Trophoblast cell (in vitro differentiated cells and primary cell): ENCODE measurements around the gene TMEM120B.

Experiments used
- DNase-seq, 2 donors: peaks; one replicate each; pipeline ENCODE4 v3.0.0-alpha.2; 2016
- H2AFZ ChIP-seq: 2 replicates; pipeline ENCODE4 v1.6.1; 2013; ENCODE audit warnings: low read length, moderate library complexity, mild to moderate bottlenecking; ENCODE audit not compliant: insufficient read depth, poor library complexity
- H2AK5ac ChIP-seq: 2 replicates; pipeline ENCODE4 v1.6.1; 2013; ENCODE audit warnings: mild to moderate bottlenecking, low read length
- H2BK120ac ChIP-seq: 2 replicates; pipeline ENCODE4 v1.6.1; 2013; ENCODE audit warnings: low read length, mild to moderate bottlenecking, moderate library complexity; ENCODE audit not compliant: insufficient read depth, poor library complexity
- H2BK12ac ChIP-seq: 2 replicates; pipeline ENCODE4 v1.6.1; 2013; ENCODE audit warnings: mild to moderate bottlenecking, low read length, moderate library complexity
- H2BK5ac ChIP-seq: 2 replicates; pipeline ENCODE4 v1.6.1; 2013; ENCODE audit warnings: low read length, low read depth, moderate library complexity, mild to moderate bottlenecking; ENCODE audit not compliant: poor library complexity
- H3K14ac ChIP-seq: 2 replicates; pipeline ENCODE4 v1.6.1; 2013; ENCODE audit warnings: mild to moderate bottlenecking, low read length
- H3K18ac ChIP-seq: 2 replicates; pipeline ENCODE4 v1.6.1; 2013; ENCODE audit warnings: mild to moderate bottlenecking, low read length
- H3K23ac ChIP-seq: 2 replicates; pipeline ENCODE4 v1.6.1; 2013; ENCODE audit warnings: low read length
- H3K27ac ChIP-seq: 2 replicates; pipeline ENCODE4 v1.5.1; 2013; ENCODE audit warnings: low read depth, mild to moderate bottlenecking, inconsistent platforms, low read length, moderate library complexity
- H3K27me3 ChIP-seq: 2 replicates; pipeline ENCODE4 v1.6.1; 2013; ENCODE audit warnings: inconsistent platforms, mild to moderate bottlenecking, low read length, moderate library complexity; ENCODE audit not compliant: insufficient read depth
- H3K36me3 ChIP-seq, 2 experiments: 1 replicate in 1 of 2; 2 replicates in 1 of 2; pipeline ENCODE4 v1.6.1; 2013; ENCODE audit warnings: low read length in 2 of 2, mild to moderate bottlenecking in 2 of 2, moderate library complexity in 1 of 2; ENCODE audit not compliant: insufficient read depth in 2 of 2, control insufficient read depth in 1 of 2
- H3K4ac ChIP-seq: 2 replicates; pipeline ENCODE4 v1.6.1; 2013; ENCODE audit warnings: low read depth, mild to moderate bottlenecking, low read length, moderate library complexity
- H3K4me1 ChIP-seq, 2 experiments: 1 replicate in 1 of 2; 2 replicates in 1 of 2; pipeline ENCODE4 v1.6.1; 2013; ENCODE audit warnings: low read length in 2 of 2, mild to moderate bottlenecking in 2 of 2, moderate library complexity in 1 of 2; ENCODE audit not compliant: insufficient read depth in 2 of 2, control insufficient read depth in 1 of 2
- H3K4me2 ChIP-seq: 2 replicates; pipeline ENCODE4 v1.6.1; 2013; ENCODE audit warnings: inconsistent platforms, mild to moderate bottlenecking, low read length, moderate library complexity
- H3K4me3 ChIP-seq: 2 replicates; pipeline ENCODE4 v1.5.1; 2013; ENCODE audit warnings: mild to moderate bottlenecking, low read depth, low read length, inconsistent platforms
- H3K79me1 ChIP-seq: one replicate; pipeline ENCODE4 v1.6.1; 2013; ENCODE audit warnings: low read length
- H3K79me2 ChIP-seq: 2 replicates; pipeline ENCODE4 v1.6.1; 2013; ENCODE audit warnings: low read length, mild to moderate bottlenecking; ENCODE audit not compliant: control insufficient read depth, insufficient read depth, poor library complexity
- H3K9ac ChIP-seq: 2 replicates; pipeline ENCODE4 v1.6.1; 2013; ENCODE audit warnings: mild to moderate bottlenecking, low read length
- H3K9me3 ChIP-seq: 2 replicates; pipeline ENCODE4 v1.6.1; 2013; ENCODE audit warnings: low read depth, mild to moderate bottlenecking, control low read depth, inconsistent platforms, low read length; ENCODE audit not compliant: insufficient read depth
- H4K12ac ChIP-seq: 2 replicates; pipeline ENCODE4 v1.6.1; 2013; ENCODE audit warnings: low read depth, mild to moderate bottlenecking, low read length, moderate library complexity
- H4K8ac ChIP-seq: 2 replicates; pipeline ENCODE4 v1.6.1; 2013; ENCODE audit warnings: low read depth, mild to moderate bottlenecking, low read length, moderate library complexity
- H4K91ac ChIP-seq: one replicate; pipeline ENCODE4 v1.6.1; 2013; ENCODE audit warnings: low read depth, mild to moderate bottlenecking, low read length, moderate library complexity
- WGBS: extraction: QIAGEN DNeasy Blood & Tissue Kit; methylation state at CpG from one replicate; pipeline ENCODE4 v1.1.7; 2013; ENCODE audit warnings: missing lambda C conversion rate; ENCODE audit not compliant: insufficient read length, insufficient coverage; ENCODE audit errors: extremely low coverage; 5-methylcytosine and 5-hydroxymethylcytosine counted together

TMEM120B gene

GRCh38 chr12:121748571-121749265 is 36.2 kb downstream of the TMEM120B start:
- no peak overlapping the region for H2BK5ac ChIP-seq
- H4K91ac ChIP-seq: no peak overlapping the region
- H2BK120ac ChIP-seq: no peak overlapping the region
- no peak overlapping the region for H3K4me2 ChIP-seq
- WGBS: no CpG with 5 or more reads among the region's 17 CpGs
- H2AFZ ChIP-seq: no peak overlapping the region
- peaks cover 15 to 17% of the 10 kb centered on the region in 2 experiments for H3K36me3 ChIP-seq
- no peak overlapping the region for H3K4ac ChIP-seq
- no peak overlapping the region for H3K18ac ChIP-seq
- peak overlapping the region; percentile 22 for H3K27ac ChIP-seq
- no peaks in the 10 kb centered on the region for H3K79me2 ChIP-seq
- H3K27me3 ChIP-seq: no peaks in the 10 kb centered on the region
- H3K4me3 ChIP-seq: no peak overlapping the region
- no peak overlapping the region for H2BK12ac ChIP-seq
- no peak overlapping the region for H2AK5ac ChIP-seq
- H3K9me3 ChIP-seq: peaks cover 3% of the 10 kb centered on the region
- H3K9ac ChIP-seq: no peak overlapping the region
- no peak overlapping the region for H3K14ac ChIP-seq
- no peaks in the 10 kb centered on the region for H3K79me1 ChIP-seq
- peak; percentile 67 to 82 for DNase-seq
- peaks cover 6 to 10% of the 10 kb centered on the region in 2 experiments for H3K4me1 ChIP-seq
- H4K12ac ChIP-seq: no peak overlapping the region
- H4K8ac ChIP-seq: no peak overlapping the region
- H3K23ac ChIP-seq: no peak overlapping the region

DNA sequence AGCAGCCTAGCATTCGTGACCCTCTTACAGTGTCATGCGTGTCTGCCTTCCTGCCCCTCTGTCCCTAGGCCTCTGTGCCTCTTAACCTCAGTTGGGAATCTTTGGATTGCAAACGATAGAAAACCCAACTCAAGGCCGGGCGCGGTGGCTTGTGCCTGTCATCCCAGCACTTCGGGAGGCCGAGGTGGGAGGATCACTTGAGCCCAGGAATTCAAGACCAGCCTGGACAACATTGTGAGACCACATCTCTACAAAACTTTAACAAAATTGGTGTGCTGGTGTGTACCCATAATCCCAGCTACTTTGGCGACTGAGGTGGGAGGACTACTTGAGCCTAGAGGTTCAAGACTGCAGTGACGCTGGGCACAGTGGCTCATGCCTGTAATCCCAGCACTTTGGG is 36.7 kb downstream of the TMEM120B start:
- peaks cover 15 to 19% of the 10 kb centered on the region in 2 experiments for H3K36me3 ChIP-seq
- no peak for DNase-seq
- H3K27ac ChIP-seq: no peak overlapping the region
- H2BK120ac ChIP-seq: no peak overlapping the region
- H3K4me3 ChIP-seq: no peak overlapping the region
- no peak overlapping the region for H3K14ac ChIP-seq
- WGBS: no CpG with 5 or more reads among the region's 10 CpGs
- H3K9ac ChIP-seq: no peak overlapping the region
- H2AFZ ChIP-seq: no peak overlapping the region
- H3K4me2 ChIP-seq: no peak overlapping the region
- H3K23ac ChIP-seq: no peak overlapping the region
- H3K79me2 ChIP-seq: no peaks in the 10 kb centered on the region
- peaks cover 6 to 10% of the 10 kb centered on the region in 2 experiments for H3K4me1 ChIP-seq
- peaks cover 3% of the 10 kb centered on the region for H3K9me3 ChIP-seq
- no peak overlapping the region for H4K91ac ChIP-seq
- H2BK5ac ChIP-seq: no peak overlapping the region
- no peaks in the 10 kb centered on the region for H3K79me1 ChIP-seq
- H2BK12ac ChIP-seq: no peak overlapping the region
- no peak overlapping the region for H2AK5ac ChIP-seq
- H3K27me3 ChIP-seq: no peaks in the 10 kb centered on the region
- no peak overlapping the region for H3K4ac ChIP-seq
- no peak overlapping the region for H3K18ac ChIP-seq
- no peak overlapping the region for H4K8ac ChIP-seq
- H4K12ac ChIP-seq: no peak overlapping the region

DNA sequence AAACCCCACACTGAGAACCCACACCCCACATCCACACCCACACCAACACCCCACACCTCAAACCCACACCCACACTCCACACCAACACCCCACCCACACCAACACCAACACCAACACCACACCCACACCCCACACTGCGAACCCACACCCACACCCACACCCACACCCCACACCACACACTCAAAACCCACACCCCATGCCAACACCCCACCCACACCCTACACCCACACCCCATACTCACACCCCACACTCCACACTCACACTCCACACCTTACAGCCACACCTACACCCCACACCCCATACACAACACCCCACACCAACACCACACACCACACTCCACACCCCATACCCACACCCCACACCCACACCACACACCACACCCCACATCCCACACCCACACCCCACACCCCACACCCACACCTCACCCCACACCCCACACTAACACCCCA is 38.0 kb downstream of the TMEM120B start:
- H3K18ac ChIP-seq: no peak overlapping the region
- no peaks in the 10 kb centered on the region for H3K79me2 ChIP-seq
- H3K23ac ChIP-seq: no peak overlapping the region
- H3K4ac ChIP-seq: no peak overlapping the region
- H3K4me3 ChIP-seq: peak overlapping the region; percentile 44
- no peak overlapping the region for H3K27ac ChIP-seq
- no peaks in the 10 kb centered on the region for H3K79me1 ChIP-seq
- H2BK12ac ChIP-seq: no peak overlapping the region
- no peak overlapping the region for H2AFZ ChIP-seq
- no peaks in the 10 kb centered on the region for H3K27me3 ChIP-seq
- H2BK120ac ChIP-seq: no peak overlapping the region
- H2AK5ac ChIP-seq: no peak overlapping the region
- H2BK5ac ChIP-seq: no peak overlapping the region
- H4K12ac ChIP-seq: no peak overlapping the region
- no peak overlapping the region for H3K14ac ChIP-seq
- H3K9ac ChIP-seq: no peak overlapping the region
- H3K36me3 ChIP-seq: peaks cover 15 to 19% of the 10 kb centered on the region in 2 experiments
- peaks cover 3% of the 10 kb centered on the region for H3K9me3 ChIP-seq
- DNase-seq: no peak
- H3K4me1 ChIP-seq: peaks cover 6 to 10% of the 10 kb centered on the region in 2 experiments
- H3K4me2 ChIP-seq: no peak overlapping the region
- H4K8ac ChIP-seq: no peak overlapping the region
- no peak overlapping the region for H4K91ac ChIP-seq
- no CpG with 5 or more reads among the region's 1 CpG for WGBS

DNA sequence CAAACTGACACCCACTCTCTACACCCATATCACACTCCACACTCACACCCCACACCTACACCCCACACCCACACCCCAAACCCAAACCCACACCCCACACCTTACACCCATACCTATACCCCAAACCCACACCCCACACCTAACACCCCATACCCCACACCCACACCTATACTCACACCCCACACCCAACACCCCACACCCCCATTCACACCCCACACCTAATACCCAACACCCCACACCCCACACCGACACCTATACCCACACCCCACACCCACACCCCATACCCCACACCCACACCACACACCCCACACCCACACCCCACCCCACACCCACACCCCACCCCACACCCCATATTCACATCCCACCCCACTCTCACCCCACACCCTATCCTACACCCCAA is 38.5 kb downstream of the TMEM120B start:
- no peak for DNase-seq
- Histone ChIP-seq H3K79me2 (no peaks in the 10 kb centered on the region), H2BK120ac (no peak overlapping the region), H2BK5ac (no peak overlapping the region), H4K12ac (no peak overlapping the region), H3K4me3 (no peak overlapping the region), H3K27me3 (no peaks in the 10 kb centered on the region), H4K91ac (no peak overlapping the region), H2AFZ (no peak overlapping the region), H2BK12ac (no peak overlapping the region), H3K23ac (no peak overlapping the region), H3K4me1 (peaks cover 6 to 10% of the 10 kb centered on the region in 2 experiments), H3K9me3 (peaks cover 3% of the 10 kb centered on the region), H3K4me2 (no peak overlapping the region), H2AK5ac (no peak overlapping the region), H3K14ac (no peak overlapping the region), H3K18ac (no peak overlapping the region), H3K9ac (no peak overlapping the region), H3K27ac (no peak overlapping the region), H3K79me1 (no peaks in the 10 kb centered on the region), H4K8ac (no peak overlapping the region), H3K36me3 (peaks cover 15 to 19% of the 10 kb centered on the region in 2 experiments), H3K4ac (no peak overlapping the region)
- 100% methylated on average over 1 of the region's 1 CpG for WGBS
